ENCODE measurements around the gene MIPEP.

DNA sequence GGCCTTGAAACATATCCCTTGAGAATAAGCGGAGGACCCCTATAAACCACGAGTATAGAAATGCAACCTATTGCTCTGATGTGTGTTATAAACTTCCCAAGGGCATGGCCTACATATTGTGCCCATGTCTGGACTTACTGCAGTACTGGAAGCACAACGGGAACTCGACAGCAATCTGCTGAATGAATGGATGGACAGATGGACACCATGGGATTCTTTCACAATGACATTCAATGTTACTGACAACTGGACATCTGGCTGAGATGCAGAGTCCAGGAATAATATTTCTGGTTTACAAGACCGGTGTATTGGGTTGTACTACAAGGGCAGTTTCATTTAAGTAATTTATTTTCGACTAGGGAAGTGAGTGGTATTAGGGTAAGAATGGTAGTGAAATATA lies 123.7 kb downstream of the MIPEP start:
- TF ChIP-seq, protein P1, sequence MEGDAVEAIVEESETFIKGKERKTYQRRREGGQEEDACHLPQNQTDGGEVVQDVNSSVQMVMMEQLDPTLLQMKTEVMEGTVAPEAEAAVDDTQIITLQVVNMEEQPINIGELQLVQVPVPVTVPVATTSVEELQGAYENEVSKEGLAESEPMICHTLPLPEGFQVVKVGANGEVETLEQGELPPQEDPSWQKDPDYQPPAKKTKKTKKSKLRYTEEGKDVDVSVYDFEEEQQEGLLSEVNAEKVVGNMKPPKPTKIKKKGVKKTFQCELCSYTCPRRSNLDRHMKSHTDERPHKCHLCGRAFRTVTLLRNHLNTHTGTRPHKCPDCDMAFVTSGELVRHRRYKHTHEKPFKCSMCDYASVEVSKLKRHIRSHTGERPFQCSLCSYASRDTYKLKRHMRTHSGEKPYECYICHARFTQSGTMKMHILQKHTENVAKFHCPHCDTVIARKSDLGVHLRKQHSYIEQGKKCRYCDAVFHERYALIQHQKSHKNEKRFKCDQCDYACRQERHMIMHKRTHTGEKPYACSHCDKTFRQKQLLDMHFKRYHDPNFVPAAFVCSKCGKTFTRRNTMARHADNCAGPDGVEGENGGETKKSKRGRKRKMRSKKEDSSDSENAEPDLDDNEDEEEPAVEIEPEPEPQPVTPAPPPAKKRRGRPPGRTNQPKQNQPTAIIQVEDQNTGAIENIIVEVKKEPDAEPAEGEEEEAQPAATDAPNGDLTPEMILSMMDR (IDR thresholded peaks at IDR 0.05; ENCODE audit: low read depth, low read length): no peak
- no peak for TF ChIP-seq EZH2phosphoT487 (IDR thresholded peaks at IDR 0.05; ENCODE audit: low read depth)
